Type B pancreatic cell (in vitro differentiated cells): ENCODE measurements around the gene SUSD1. TPM values are rescaled to one million over a fixed set of nuclear protein-coding genes. Genes with fewer than 3 reads are reported as not detected.

Experiments
- total RNA-seq: library from RNA; stranded (reverse); gene quantifications from 2 replicates; pipeline ENCODE4 v1.2.1, GENCODE V29; 2021; ENCODE audit warnings: low replicate concordance

SUSD1 gene
- total RNA-seq, 1 donor from 2014 or later = 16.3 TPM

Other genes with a start within 250 kb of the SUSD1 start
- 78.6 and 174 TPM in 2 replicates for gene PTBP3, start 158.3 kb upstream of the SUSD1 start, total RNA-seq
- gene HSDL2, start 204.8 kb upstream of the SUSD1 start, total RNA-seq = 37.5 and 38.6 TPM in 2 replicates